NCI-H460 (cell line): ENCODE data around the gene CD180. TPM values are rescaled to one million over a fixed set of nuclear protein-coding genes. Genes with fewer than 3 reads are reported as not detected.

Source experiments
- DNase-seq: peaks from one replicate; pipeline ENCODE4 v3.0.0-alpha.2; 2016; ENCODE audit warnings: low read depth; ENCODE audit errors: extremely low read depth
- total RNA-seq: library from RNA; depleted of rRNA; stranded (reverse); fragments of >200 nt; shearing (Covaris generic); gene quantifications from 2 replicates; pipeline ENCODE4 v1.2.3, GENCODE V29; 2014

The CD180 gene
- total RNA-seq, 1 experiment from 2014 or later: not detected

DNA sequence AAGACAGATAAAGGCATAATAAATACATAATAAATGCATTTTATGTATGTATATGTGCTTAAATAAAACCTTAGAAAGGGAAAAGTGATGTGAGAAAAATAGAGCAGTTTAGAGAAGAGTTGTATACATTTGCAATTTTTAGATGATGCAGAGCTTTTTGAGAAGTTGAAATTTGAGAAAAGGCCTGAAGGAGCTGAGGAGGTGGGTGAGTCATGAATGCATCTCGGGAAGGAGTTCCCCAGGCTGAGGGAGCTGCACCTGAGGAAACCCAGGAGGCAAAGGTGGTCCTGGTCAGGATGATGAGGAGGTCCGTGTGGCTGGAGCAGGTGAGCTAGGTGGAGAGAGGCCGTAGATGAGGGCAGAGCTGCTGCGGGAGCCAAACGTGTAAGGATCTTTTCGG, 17.4 kb upstream of the CD180 start:
- DNase-seq: no peak

DNA sequence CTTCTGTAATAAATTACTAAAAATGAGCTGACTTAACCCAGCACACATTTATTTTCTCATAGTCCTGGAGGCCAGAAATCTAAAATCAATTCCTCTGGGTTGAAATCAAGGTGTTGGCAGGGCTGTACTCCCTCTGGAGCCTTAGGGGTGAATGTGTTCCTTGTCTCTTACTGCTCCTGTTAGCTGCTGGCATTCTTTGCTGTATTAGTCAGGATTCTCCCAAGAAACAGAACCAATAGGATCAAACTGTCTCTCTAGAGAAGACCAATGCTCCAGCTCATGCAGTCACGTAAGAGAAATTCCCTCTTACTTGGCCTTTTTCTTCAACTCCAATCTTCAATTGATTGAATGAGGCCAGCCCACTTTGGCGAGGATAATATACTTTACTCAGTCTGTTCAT, 15.3 kb upstream of the CD180 start:
- no peak for DNase-seq

DNA sequence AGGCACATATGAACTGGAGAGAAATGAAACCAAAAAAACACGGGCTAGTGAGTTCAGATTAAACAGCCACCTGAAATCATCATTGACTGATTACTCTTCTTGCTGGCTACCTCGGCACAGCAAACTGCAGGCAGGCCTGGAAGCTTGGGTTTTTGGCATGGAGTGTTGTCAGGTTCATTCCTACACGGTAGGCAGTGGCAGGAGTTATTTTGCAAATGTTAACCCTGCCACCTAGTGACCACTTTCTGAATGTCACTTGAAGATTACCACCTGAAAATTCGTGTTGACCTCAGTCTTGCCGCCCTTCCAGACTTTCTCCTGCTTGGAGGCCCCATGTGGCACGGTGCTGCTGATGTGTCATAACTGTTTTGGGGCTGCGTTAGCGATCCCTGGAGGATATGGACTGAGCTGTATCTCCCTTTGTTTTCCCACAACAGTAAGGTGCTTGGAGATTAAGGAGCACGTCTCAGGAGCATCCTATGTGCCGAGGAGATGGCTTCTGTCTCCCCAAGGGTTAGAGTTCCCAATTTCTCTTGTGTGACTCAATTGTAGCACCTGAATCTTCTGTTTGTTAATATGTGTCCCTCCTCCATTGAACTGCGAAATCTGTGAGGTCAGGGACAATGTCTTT, 12.7 kb upstream of the CD180 start:
- DNase-seq: peak; percentile 58

DNA sequence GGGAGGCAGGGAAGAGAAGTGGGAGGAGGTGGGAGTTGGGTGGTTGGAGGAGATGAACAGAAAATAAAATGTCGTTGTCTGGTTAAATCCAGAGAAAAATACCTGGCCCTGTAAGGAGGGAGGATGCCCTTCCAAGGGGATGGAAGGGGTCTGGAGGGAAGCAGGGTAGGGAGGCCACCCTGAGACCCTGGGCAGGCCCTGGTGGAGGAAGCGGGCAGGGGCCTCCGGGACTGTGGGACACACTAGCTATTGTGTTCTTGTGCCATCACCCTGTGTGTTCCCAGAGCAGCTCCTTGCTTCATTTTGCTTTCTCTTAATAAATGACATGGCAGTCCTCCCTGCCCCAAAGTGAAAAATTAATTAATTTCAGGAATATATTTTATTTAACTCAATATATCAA, 11.8 kb upstream of the CD180 start:
- DNase-seq: no peak

DNA sequence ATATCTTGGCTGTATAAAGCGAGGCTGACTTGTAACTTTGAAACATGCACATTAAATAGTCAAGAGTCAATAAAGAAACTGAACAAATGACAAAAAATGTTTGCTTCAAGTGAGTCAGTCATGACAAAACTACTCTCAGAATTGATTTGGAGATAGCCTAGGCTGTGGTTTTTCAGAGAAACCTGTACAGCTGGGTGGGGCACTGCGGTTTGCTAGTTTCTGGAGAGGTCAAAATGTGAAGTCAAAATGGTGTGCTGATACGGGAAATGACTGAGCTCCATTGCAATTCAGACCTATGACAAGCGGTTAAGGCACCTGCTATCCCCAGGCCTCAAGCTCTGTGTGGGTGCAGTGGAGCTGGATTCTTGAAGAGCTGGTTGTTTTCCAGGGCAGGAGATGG, 10.3 kb upstream of the CD180 start:
- DNase-seq: no peak

DNA sequence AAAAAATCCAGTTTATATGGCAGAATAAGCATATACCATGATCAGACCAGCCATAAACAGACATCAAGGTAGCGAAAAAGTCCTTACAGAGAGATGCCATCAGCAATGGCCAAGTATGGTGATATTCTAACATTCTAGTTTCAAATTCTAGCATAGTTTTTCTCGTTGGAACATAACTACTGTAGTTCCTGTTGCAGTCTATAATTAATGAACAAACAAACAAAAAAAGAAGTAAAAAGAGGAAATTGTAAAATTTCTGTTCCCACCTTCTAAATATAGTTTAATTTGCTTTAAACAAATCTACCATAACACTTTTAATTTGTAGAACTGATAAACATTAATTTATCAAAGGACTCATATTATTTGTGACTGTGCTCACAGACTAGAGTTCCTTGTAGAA, 9.9 kb upstream of the CD180 start:
- no peak for DNase-seq

DNA sequence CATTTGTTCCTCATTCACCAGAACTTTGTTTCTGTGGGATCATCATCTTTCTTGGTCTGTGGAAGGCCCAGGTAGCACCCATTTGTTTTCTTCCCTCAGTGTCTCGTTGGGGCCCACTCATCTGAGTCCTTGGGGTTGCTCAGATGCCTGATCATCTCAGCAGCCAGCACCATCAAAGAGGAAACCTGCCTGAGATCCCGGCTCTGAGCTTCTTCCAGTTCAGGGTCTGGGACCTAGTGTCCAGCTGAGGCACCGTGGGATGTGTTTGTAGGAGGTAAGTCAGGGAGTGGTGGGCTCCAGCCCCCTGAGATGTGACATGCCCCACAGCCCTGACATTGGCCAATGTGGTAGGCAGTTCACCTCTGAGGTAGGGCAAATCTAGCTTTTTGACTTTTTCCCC, 9.4 kb upstream of the CD180 start:
- DNase-seq: no peak

DNA sequence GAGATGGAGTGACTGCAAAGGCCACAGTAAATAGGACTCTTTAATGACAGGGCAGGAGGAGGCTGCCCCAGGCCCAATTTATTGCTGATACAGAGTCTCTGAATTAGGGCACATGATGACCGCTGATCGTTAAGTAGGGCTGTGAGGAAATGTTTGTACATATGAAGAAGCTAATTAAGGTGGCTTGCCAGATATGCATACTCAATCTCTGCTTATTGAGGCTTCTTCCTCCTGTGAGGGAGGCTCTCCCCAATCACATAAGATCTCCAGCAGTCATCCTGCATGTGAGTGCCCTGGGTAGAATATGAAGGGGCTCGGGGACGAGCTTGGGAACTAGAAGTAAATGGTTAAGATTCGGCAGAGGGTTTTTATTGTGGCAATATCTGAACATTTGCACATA, 8.2 kb upstream of the CD180 start:
- DNase-seq: no peak

DNA sequence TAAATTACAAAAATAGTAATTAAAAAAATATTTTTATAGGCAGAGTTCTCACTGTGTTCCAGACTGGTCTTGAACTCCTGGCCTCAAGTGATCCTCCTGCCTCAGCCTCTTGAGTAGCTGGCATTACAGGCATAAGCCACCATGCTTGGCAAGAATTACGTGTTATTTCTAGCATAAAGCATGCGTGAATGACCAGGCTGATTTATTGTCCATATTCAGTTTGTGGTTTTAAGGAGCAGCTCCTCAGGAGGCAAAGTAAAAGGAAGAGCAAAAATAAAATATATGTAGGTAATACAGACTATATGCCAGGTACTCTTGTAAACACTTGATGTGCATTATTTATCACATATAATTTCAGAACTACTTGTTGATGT, 7.1 kb upstream of the CD180 start:
- no peak for DNase-seq

DNA sequence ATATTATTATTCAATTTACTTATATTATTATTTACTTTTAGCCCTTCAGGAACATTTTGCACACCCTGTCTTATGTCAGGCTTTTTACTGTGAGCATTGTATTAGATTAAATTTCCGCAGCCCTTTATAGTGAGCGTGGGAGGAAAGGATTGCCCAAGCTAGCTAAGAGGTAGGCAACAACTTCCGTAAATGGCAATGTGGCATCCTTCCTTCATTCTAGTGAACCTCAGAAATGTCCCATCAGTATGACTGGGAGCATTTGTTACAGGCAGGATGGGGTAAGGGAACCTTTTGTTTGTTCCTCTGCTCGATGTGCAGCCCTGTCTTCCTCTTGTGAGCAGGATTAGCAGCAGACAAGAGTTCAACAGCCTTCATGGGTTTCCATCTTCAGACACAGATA, 6.2 kb upstream of the CD180 start:
- DNase-seq: no peak

DNA sequence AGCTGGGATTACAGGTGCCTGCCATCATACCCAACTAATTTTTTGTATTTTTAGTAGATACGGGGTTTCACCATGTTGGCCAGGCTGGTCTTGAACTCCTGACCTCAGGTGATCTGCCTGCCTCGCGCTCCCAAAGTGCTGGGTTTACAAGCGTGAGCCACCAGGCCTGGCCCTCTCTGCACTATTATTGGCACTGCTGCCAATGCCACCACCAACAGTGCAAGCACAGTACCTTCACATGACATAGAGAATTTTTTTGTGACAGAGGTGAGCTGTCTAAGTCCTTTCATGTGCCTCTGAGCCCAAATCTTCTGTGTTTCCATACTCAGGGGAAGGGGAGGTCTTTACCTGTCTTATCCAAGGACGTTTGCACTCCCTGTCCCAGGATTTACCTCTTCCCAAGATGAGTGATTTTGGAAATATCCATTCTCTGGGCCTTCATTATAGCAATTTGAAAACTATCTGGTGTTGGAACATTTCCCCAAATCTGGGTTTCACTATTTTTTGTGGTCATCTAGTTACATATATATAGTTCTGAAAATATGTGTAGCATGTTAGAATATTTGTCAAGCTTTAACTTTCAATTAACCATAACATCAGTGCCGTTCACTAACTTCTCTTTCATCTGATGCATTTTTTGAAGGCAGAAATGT, 5.4 kb upstream of the CD180 start:
- no peak for DNase-seq

DNA sequence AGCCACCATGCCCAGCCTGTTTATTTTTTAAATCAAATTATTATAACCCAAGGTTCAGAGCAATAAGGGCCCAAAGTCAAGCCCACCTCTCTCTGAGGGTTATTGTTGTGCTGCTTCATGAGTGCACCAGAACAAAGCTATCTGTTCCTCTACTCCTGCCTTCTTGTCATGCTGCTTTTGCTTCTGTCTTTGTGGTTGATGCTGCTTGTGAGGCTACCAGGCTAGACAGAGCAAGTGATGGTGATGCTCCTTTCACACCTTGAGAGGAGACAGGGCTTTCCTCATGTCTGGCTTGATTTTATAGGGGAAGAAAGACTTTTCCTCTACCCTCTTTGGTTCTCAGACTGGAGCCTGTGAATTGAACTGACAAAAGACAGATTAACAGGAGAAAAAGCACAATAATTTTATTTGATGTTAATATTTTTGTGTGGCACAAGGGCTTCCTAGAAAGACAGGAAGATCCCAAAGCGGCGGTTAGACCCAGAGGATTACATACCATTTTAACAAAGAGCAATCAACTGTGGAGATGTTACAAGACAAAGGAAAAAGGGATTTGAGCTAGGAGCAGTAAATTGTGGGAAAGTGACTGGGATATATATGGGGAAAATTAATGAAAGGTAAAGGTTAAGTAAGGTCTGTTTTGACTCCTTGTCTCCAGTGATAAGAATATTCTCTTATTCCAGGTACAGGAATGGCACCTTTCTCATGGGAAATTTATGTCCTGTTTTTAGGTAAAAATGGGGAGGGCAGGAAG, 4.4 kb upstream of the CD180 start:
- DNase-seq: no peak

DNA sequence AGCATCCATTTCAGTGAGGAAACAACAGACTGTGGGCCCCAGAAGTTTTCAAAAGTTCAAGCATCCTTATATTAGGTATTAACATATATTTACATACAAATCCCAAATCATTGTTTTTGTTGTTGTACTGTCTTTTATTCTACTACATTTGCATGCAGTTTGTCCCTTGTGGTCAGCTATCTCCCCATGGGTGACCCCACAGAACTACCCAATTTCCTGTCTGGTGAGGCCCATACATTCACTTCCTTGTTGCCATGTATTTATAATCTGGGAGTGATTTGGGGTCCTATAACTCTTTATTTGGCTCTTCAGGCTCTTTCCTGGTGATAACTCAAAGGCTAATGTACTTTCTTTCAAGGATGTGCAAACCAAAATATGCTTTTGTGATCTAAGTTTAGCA, 3.3 kb upstream of the CD180 start:
- no peak for DNase-seq

DNA sequence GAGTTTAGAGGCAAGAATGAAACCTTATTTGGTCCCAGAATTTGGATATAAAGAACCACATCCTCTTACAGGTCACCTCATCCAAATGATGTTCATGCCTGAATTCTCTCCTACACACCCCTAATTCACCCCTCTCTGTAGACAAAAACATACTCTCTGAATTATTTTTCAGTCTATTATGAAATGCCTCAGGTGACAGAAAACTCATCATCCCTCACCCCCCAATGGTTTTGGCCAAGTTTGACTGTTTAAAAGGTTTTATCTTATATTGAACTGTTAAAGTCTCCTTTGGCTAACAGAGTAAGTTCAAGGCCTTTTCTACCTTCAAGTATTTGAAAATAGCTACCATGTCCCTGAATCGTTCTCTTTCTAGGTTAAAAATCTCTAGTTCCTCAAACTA, 2.3 kb upstream of the CD180 start:
- DNase-seq: no peak

DNA sequence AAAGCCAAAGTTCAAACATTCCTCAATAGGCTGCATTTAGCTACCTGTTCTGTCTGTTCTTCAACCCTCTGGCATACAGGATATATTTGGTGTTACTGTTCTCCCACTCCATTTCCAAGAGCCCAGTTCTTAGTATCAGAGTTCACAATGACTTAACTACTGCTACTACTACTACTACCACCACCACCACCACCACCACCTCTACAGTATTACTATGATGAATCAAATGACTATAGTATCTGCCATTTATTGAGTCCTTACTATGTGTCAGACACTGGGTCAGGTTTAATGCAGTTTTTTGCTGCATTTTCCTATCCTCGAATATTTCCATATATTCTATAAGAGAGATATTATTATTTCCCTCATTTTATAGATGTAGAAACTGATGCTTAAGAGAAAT, 937 bp upstream of the CD180 start:
- DNase-seq: no peak

DNA sequence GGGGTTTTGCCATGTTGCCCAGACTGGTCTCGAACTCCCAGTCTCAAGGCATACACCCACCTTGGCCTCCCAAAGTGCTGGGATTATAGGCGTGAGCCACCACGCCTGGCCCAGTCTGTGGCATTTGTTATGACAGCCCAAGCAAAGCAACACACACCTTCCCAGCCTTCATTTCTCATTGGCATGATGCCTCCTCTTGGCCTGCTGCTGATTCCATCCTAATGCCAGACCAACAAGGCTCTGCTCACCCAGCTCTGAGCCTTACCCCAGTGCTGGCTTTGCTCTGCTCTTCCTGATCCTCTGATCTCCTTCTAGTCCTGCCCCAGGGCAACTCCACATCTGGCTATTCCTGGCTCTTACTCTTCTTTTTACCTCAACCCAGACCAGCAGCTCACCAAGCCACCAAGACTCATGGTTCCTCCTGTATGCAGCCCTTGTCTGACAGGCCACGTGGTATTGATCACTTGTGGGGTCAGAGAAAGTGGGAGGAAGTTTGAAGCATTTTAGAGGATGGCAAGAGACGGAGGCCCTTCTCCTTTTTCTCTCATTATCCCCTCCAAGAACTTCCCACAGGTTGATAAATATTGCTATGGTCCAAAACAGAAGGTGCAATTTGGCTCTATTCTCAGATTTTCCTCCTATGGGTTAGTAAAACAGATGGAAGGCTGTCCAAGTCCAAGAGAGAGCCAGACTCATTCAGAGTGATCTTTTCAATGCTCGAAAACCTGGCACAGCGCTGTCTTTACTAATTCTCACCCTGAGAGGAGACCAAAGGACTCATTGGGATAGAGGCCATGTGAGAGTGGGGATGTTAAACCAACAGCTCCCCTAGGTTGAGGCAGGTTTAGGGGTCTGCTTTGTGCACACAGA, 958 bp downstream of the CD180 start:
- no peak for DNase-seq

DNA sequence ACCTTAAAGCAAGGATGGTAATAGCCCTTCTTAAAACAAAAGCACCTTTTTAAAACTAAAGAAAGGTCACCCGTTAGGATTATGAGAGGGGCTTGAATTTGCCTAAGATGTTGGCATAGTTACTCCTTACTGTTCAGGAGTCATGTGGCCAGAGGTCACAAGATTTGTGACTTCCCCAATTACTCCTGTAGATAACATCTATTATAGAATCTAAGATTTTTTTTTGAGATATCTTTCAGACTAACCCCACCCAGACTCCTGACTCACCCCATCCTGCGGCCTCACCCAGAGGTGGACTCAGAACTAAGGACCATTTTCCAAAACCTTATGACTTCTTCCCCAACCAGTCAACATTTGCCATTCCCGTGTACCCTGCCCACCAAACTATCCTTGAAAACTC, 2.4 kb downstream of the CD180 start:
- no peak for DNase-seq

DNA sequence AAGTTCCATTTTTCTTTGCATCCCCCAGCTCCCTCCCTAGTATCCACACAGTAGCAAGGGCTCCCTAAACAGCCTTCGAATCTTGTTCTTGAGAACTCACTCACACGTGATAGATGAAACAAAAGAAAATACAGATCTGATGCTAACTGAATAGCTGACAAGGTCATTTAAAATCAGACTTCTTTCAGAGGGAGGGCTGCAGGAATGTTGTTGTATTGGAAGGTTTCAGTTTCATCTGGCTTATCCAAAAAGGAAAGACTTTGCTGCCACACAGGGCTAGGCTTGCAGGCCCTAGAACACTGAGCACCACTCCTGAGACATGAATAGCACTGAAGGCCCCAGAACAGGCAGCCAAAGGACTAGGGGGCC, 3.2 kb downstream of the CD180 start:
- DNase-seq: no peak

DNA sequence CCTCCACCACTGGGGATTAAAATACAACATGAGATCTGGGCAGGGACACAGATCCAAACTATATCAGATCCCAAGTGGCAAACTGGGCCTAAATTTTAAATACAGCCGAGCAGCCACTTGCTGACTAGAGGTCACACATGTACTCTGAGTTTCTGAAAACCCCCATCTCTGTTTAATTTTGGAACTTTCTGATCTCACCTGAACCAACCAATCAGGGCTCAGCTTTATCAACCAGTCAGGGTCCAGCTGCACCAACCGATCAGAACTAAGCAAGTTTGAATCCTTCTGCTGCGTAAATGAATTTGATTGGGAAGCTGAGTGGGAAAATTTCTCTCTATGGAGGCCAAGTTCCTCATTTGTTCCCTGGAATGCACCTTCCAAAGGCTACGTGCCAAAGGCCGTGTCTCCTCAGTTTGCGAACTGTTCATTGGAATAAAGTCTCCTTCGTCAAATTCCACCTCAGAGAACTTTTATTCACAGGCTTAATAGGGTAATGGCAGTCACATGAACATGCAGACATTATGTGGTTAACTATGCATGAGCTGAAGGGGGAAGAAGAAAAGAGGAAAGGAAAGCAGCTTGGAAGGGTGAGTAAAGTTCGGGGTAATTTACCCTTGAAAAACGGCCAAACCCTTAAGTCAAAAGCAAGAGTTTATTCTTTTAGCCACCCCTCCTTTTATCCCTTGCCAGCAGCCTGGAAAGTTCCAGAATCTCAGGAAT, 3.7 kb downstream of the CD180 start:
- no peak for DNase-seq

DNA sequence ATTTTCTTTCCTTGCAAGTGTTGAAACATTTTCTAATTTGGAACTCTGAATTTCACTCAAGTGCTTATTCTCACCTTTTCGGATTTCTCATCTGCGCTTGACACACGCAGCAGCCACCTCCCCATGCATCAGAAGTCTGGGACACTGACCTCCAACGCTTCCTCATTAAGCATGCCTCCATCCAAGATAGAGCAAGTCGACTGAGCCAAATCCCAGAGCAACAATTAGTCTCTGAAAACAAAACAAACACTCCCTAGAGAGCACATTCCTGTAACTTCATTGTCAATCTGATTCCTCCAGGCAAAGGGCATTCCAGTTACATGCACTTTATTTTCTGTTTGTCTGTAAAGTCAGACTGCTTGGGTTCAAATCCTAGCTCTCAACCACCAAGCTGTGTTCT, 5.7 kb downstream of the CD180 start:
- no peak for DNase-seq

DNA sequence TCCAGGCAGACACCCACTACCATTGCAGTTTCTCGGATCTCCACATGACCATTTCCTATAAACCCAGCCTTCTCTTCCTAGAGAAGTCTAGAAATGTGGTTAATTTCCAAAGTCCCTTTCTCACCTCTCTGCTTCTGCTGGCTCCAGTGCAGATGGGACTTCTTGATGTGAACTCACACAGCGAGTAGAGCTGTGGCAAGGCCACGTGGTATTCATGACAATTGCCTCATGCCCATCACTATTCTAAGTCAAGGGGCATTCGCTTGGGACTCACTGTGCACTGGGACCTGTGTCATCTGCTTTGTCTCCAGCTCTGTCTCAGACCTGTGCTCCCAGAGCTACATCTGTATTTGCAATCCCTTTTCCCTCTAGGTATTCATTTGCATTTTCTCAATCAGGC, 6.2 kb downstream of the CD180 start:
- no peak for DNase-seq
